CD8-positive, alpha-beta memory T cell (primary cell): ENCODE measurements around the gene UNC93B1. TPM values are rescaled to one million over a fixed set of nuclear protein-coding genes. Genes with fewer than 3 reads are reported as not detected.
A peak's percentile ranks its signal among the peaks of the same experiment; 100 is the strongest.
"Not testable (repeated sequence)": the region's sequence is repeated elsewhere in the genome, so short reads cannot be mapped to it uniquely, and the experiment has no call there.

Source experiments
- CTCF ChIA-PET: fragments of 350-600 bp; sonication (Branson Sonifier 250); formaldehyde crosslinking; loops from one replicate; lab custom pipeline; 2021; ENCODE audit warnings: antibody characterized with exemption; lab: Charles Lee
- POLR2A ChIA-PET: fragments of 350-600 bp; sonication (Branson Sonifier 250); formaldehyde crosslinking; loops from one replicate; lab custom pipeline; 2021; ENCODE audit warnings: antibody characterized with exemption; lab: Charles Lee
- DNase-seq, 5 donors: peaks; one replicate each; pipeline versions ENCODE4 v3.0.0 to v3.0.0-alpha.2; 2020 to 2022; ENCODE audit warnings: mixed read lengths in 1 of 5
- H3K27ac ChIP-seq: one replicate; pipeline ENCODE4 v1.7.0; 2013; ENCODE audit warnings: low read depth, mild to moderate bottlenecking, low read length, moderate library complexity
- H3K27me3 ChIP-seq: 2 replicates; pipeline ENCODE4 v1.7.0; 2013; ENCODE audit warnings: low read length, mild to moderate bottlenecking; ENCODE audit not compliant: insufficient read depth, poor library complexity, severe bottlenecking
- H3K36me3 ChIP-seq: 2 replicates; pipeline ENCODE4 v1.7.0; 2013; ENCODE audit warnings: mild to moderate bottlenecking, low read length, moderate library complexity; ENCODE audit not compliant: insufficient read depth
- H3K4me1 ChIP-seq: 2 replicates; pipeline ENCODE4 v1.7.0; 2013; ENCODE audit warnings: mild to moderate bottlenecking, low read length, moderate library complexity; ENCODE audit not compliant: insufficient read depth
- H3K4me3 ChIP-seq: 2 replicates; pipeline ENCODE4 v1.7.0; 2013; ENCODE audit warnings: mild to moderate bottlenecking, low read length
- H3K9me3 ChIP-seq: 2 replicates; pipeline ENCODE4 v1.7.0; 2013; ENCODE audit warnings: mild to moderate bottlenecking, low read length
- H3K27ac Mint-ChIP-seq, 8 donors: one replicate each; pipeline ENCODE4 v1.8.0; 2020 to 2021; ENCODE audit warnings: mixed read lengths in 8 of 8, mild to moderate bottlenecking in 6 of 8, inconsistent platforms in 3 of 8, moderate library complexity in 3 of 8
- H3K27me3 Mint-ChIP-seq, 2 donors: one replicate each; pipeline ENCODE4 v1.8.0; 2020 to 2021; ENCODE audit warnings: mixed read lengths in 2 of 2, mild to moderate bottlenecking in 1 of 2, moderate library complexity in 1 of 2
- H3K36me3 Mint-ChIP-seq, 3 donors: one replicate each; pipeline ENCODE4 v1.8.0; 2020 to 2021; ENCODE audit warnings: mixed read lengths in 3 of 3, inconsistent platforms in 1 of 3, mild to moderate bottlenecking in 1 of 3
- H3K4me1 Mint-ChIP-seq, 3 donors: one replicate each; pipeline ENCODE4 v1.8.0; 2020 to 2021; ENCODE audit warnings: mixed read lengths in 3 of 3, inconsistent platforms in 1 of 3, mild to moderate bottlenecking in 1 of 3
- H3K4me3 Mint-ChIP-seq, 7 donors: one replicate each; pipeline ENCODE4 v1.8.0; 2020 to 2021; ENCODE audit warnings: mixed read lengths in 7 of 7, mild to moderate bottlenecking in 6 of 7, moderate library complexity in 4 of 7, inconsistent platforms in 2 of 7
- H3K9me3 Mint-ChIP-seq, 5 donors: one replicate each; pipeline ENCODE4 v1.8.0; 2020 to 2022; ENCODE audit warnings: mixed read lengths in 5 of 5, mild to moderate bottlenecking in 3 of 5, moderate library complexity in 2 of 5, inconsistent platforms in 1 of 5
- polyA plus RNA-seq: library from polyadenylated mRNA; unstranded; fragments of 300-500 nt; fragmentation: Illumina TruSeq; gene quantifications from one replicate; pipeline ENCODE4 v1.2.3, GENCODE V29; 2021
- total RNA-seq, 2 experiments: library from RNA; stranded (reverse); gene quantifications; one replicate each; pipeline ENCODE4 v1.2.3, GENCODE V29; 2021

Gene UNC93B1
- total and polyA plus RNA-seq, 3 experiments from 2014 or later: 9.8 to 26.5 (median 11.1) TPM

DNA sequence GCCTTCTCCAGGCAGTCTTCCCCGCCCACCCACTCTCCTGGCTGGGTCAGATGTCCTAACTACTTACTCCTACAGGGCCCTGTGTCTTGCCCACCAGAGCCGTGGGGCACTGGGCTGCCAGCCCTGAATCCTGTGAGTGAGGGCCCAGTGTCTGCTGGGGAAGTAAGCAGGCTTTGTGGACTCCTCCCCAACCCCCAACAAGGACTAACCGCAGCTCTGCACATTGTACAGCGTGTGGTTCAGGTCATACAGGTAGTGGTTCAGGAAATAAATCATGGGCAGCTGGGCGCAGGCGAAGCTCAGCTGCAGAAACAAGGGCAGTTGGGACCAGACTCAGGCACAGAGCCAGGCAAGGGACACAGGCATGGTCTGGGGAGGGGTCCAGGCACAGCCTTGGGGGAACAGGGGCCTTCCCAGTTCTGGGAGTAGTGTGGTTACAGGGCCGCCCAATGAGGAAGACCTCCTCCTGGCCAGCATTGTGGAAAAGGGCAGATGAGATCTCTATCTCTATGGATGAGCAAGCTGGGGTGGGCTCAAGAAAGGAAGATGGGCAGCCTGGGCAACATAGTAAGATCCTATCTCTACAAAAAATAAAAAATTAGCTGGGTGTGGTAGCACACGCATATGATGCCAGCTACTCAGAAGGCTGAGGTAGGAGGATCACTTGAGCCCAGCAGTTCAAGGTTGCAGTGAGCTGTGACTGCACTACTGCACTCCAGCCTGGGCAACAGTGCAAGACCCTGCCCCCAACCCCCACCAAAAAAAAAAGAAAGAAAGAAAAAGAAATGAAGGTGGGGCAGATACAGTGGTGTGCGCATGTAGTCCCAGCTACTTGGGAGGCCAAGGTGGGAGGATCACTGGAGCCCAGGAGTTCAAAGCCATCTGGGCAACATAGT, 5.5 kb downstream of the UNC93B1 start:
- H3K4me1 Mint-ChIP-seq: peaks cover 27 to 45% (median 31%) of the 10 kb centered on the region in 3 donors
- no peaks in the 10 kb centered on the region for H3K9me3 ChIP-seq
- peaks cover 0 to 12% (median 2%) of the 10 kb centered on the region in 3 donors for H3K36me3 Mint-ChIP-seq
- H3K27me3 Mint-ChIP-seq: no peaks in the 10 kb centered on the region
- H3K27me3 ChIP-seq: no peaks in the 10 kb centered on the region
- no peak overlapping the region for H3K4me3 ChIP-seq
- no peaks in the 10 kb centered on the region for H3K9me3 Mint-ChIP-seq
- DNase-seq: peak in 1 of 5 donors; percentile 50
- peak overlapping the region; percentile 59 to 96 (median 83) for H3K27ac Mint-ChIP-seq
- H3K4me1 ChIP-seq: no peaks in the 10 kb centered on the region
- no peaks in the 10 kb centered on the region for H3K36me3 ChIP-seq
- H3K4me3 Mint-ChIP-seq: peak overlapping the region; percentile 43 to 85 (median 63)
- CTCF ChIA-PET: interaction anchor here (1.1 kb wide), 1 partner anchor 12 kb away, joined by 3 read pairs; no protein-coding TSS in a partner anchor
- POLR2A ChIA-PET: no interaction called here
- no peak overlapping the region for H3K27ac ChIP-seq

DNA sequence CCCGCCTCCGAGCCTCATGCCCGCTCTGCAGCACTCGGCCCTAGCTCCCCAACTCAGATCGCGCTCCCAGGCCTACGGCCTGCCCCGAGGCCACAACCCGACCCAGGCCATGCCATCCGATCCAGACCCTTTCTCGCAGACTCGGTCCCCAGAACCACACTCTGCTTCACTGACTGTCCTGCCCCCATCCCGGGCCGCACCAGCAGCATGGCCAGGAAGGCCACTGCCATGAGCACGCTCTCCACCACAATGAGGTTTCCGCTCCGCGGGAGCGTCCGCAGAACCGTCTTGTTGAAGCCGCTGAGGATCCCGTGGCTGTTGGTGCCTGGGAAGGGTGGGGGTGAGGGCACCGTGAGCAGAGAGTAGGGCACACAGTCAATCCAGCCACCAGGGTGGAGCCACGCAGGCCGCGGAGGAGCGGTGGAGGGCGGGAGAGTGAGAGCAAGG, 6.4 kb downstream of the UNC93B1 start:
- Histone ChIP-seq H3K9me3 (no peaks in the 10 kb centered on the region), H3K27ac (no peak overlapping the region), H3K4me1 (no peaks in the 10 kb centered on the region), H3K27me3 (no peaks in the 10 kb centered on the region), H3K4me3 (no peak overlapping the region), H3K36me3 (no peaks in the 10 kb centered on the region)
- Mint-ChIP-seq H3K27me3 (no peaks in the 10 kb centered on the region), H3K27ac (peak overlapping the region in 1 of 8 donors; percentile 73), H3K4me3 (peak overlapping the region in 1 of 7 donors; percentile 46), H3K9me3 (no peaks in the 10 kb centered on the region), H3K36me3 (peaks cover 0 to 12% (median 2%) of the 10 kb centered on the region in 3 donors), H3K4me1 (peaks cover 22 to 38% (median 25%) of the 10 kb centered on the region in 3 donors)
- CTCF ChIA-PET: no interaction called here
- POLR2A ChIA-PET: no interaction called here
- no peak for DNase-seq

DNA sequence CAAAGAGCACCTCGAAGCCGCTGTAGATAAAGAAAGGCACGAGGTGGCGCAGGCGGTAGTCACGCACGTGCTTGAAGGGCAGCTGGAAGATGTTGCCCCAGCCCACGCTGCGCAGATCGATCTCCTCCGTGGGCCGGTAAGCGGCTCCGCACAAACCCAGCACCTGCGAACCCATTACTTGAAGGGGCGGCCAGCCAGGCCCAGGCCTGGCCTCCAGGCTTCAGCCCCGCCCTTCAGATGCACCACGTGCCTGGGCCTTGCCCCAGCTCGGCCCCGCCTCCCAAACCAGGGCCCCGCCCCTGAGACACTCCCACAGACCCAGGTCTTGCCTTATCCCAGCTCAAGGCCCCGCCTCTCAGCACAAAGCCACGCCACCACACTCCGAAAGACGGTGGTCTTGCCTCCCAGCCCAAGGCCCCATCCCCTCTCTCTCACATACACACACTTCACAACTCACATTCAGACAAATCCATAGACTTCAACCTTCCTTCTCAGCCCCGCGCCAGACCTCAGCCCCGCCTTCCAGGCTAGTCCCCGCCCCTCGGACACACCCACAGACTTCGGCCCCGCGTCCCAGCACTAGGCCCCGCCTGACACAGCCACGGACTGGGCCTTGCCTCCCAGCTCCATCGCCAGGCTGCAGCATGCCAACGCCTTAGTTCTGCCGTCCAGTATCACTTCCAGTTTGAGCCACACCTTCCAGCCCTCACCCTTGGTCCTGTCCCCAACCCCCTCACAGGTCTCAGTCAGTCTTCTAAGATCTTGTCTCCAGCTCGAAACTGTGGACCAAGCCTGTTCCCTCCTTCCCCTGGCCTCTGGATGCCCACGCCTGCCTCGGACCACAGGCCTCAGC, 7.0 kb downstream of the UNC93B1 start:
- H3K4me3 ChIP-seq: no peak overlapping the region
- POLR2A ChIA-PET: no interaction called here
- peak in 2 of 5 donors; percentile 15 to 20 for DNase-seq
- Mint-ChIP-seq H3K9me3 (no peaks in the 10 kb centered on the region), H3K27me3 (no peaks in the 10 kb centered on the region), H3K4me1 (peaks cover 18 to 34% (median 20%) of the 10 kb centered on the region in 3 donors), H3K4me3 (no peak overlapping the region), H3K36me3 (peaks cover 0 to 12% (median 2%) of the 10 kb centered on the region in 3 donors), H3K27ac (peak overlapping the region in 3 of 8 donors; percentile 46 to 87 (median 73))
- CTCF ChIA-PET: no interaction called here
- no peaks in the 10 kb centered on the region for H3K27me3 ChIP-seq
- H3K36me3 ChIP-seq: no peaks in the 10 kb centered on the region
- H3K4me1 ChIP-seq: no peaks in the 10 kb centered on the region
- H3K27ac ChIP-seq: no peak overlapping the region
- H3K9me3 ChIP-seq: no peaks in the 10 kb centered on the region

DNA sequence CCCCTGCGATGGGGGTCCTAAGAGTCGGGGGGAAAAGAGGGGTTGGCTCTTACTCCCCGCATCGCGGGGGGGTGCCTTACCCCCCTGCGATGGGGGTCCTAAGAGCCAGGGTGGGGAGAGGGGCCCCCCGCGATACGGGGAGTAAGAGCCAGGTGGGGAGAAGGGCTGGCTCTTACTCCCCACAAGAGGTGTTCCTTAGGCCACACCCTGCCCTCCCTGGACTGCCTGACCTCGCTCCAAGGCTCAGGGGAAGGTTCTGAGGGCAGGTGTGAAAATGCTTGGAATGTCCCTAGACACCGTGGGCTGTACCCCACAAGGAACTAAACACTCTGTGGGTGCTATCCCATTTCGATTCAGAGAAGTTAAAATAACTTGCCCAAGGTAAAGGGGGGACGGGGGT, 7.8 kb downstream of the UNC93B1 start:
- no peaks in the 10 kb centered on the region for H3K4me1 ChIP-seq
- Mint-ChIP-seq H3K9me3 (no peaks in the 10 kb centered on the region), H3K4me3 (no peak overlapping the region), H3K36me3 (peaks cover 0 to 12% (median 2%) of the 10 kb centered on the region in 3 donors), H3K27ac (peak overlapping the region in 1 of 8 donors; percentile 81), H3K27me3 (no peaks in the 10 kb centered on the region), H3K4me1 (peaks cover 18 to 35% (median 20%) of the 10 kb centered on the region in 3 donors)
- H3K4me3 ChIP-seq: no peak overlapping the region
- H3K27me3 ChIP-seq: no peaks in the 10 kb centered on the region
- no peaks in the 10 kb centered on the region for H3K9me3 ChIP-seq
- no peak overlapping the region for H3K27ac ChIP-seq
- ChIA-PET CTCF (no interaction called here), POLR2A (no interaction called here)
- H3K36me3 ChIP-seq: no peaks in the 10 kb centered on the region
- no peak for DNase-seq

DNA sequence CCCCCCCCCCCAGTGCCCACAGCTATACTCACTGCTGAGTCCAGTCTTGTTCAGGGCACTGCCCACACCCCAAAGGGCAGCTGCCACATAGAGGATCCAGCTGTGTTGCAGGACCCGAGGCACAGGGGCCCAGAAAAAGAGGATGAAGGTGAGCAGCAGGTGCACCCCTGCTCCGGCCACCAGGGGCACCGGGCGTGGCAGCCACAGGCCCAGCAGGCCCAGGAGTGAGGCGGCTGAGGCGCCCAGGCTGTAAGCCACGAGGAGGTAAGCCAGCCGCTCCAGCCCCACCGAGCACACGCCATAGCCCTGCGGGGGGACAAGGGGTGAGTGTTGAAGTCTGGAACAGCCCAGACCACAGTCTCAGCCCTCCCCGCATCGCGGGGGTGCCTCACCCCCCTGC, 8.3 kb downstream of the UNC93B1 start:
- H3K36me3 ChIP-seq, H3K27me3 ChIP-seq, CTCF ChIA-PET, DNase-seq, H3K9me3 Mint-ChIP-seq, H3K4me1 ChIP-seq, H3K4me3 ChIP-seq, POLR2A ChIA-PET, H3K27ac Mint-ChIP-seq, H3K9me3 ChIP-seq, H3K27ac ChIP-seq, H3K27me3 Mint-ChIP-seq, H3K4me3 Mint-ChIP-seq: not testable (repeated sequence)
- H3K4me1 Mint-ChIP-seq: peaks cover 18 to 35% (median 20%) of the 10 kb centered on the region in 3 donors
- H3K36me3 Mint-ChIP-seq: peaks cover 0 to 12% (median 2%) of the 10 kb centered on the region in 3 donors

DNA sequence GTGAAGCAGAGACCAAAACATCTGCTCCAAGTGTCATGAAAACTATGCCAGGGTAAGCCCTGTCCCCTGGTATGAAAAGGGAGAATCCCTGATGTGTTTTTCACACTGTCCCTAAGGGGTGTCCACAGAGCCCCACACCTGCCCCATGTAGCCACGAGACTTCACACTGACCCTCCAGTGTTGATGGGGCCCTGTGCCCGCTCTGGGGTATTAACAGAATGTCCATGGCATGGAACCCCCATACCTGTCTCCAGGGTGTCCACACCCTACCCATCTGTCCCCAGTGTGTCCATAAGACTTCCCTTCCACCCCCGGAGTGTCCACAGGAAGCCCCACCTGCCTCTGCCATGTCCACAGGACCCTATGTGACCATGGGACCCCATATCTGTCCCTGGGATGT, 8.8 kb downstream of the UNC93B1 start:
- H3K9me3 Mint-ChIP-seq, H3K27me3 ChIP-seq, H3K4me1 ChIP-seq, POLR2A ChIA-PET, H3K36me3 ChIP-seq, H3K9me3 ChIP-seq, H3K27me3 Mint-ChIP-seq, H3K27ac ChIP-seq, DNase-seq, H3K4me3 Mint-ChIP-seq, H3K4me3 ChIP-seq: not testable (repeated sequence)
- peaks cover 0 to 12% (median 2%) of the 10 kb centered on the region in 3 donors for H3K36me3 Mint-ChIP-seq
- peaks cover 18 to 34% (median 20%) of the 10 kb centered on the region in 3 donors for H3K4me1 Mint-ChIP-seq
- CTCF ChIA-PET: interaction anchor here (1.4 kb wide), 1 partner anchor 13 kb away, joined by 5 read pairs; no protein-coding TSS in a partner anchor
- peak overlapping the region in 1 of 8 donors; percentile 38 for H3K27ac Mint-ChIP-seq

DNA sequence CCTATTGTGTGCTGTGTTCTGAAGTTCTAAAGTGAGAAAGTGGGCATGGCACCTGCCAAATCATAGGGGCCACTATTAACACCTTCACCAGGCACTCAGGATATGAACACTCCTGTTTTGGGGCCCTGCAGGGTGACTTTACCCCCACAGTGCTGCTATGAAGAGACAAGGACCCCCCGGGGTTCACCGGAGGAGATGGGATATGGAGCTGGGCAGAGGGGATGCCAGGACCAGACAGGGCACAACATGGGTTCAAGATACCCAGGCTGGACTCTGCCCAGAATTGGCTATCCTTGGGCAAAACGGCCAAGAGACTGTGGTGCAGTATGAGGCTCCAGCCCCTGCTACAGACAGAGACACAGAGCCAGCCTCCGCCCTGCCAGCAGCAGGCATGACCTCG, 9.5 kb downstream of the UNC93B1 start:
- POLR2A ChIA-PET, H3K27me3 Mint-ChIP-seq, H3K27me3 ChIP-seq, H3K4me1 ChIP-seq, H3K36me3 ChIP-seq, DNase-seq, H3K27ac ChIP-seq, H3K9me3 ChIP-seq, H3K9me3 Mint-ChIP-seq, H3K27ac Mint-ChIP-seq, H3K4me3 ChIP-seq: not testable (repeated sequence)
- Mint-ChIP-seq H3K36me3 (peaks cover 0 to 12% (median 2%) of the 10 kb centered on the region in 3 donors), H3K4me3 (peak overlapping the region in 1 of 7 donors; percentile 79), H3K4me1 (peaks cover 18 to 33% (median 20%) of the 10 kb centered on the region in 3 donors)
- CTCF ChIA-PET: interaction anchor here (1.4 to 1.5 kb wide), 2 partner anchors 14 to 44 kb away, joined by 4 to 5 read pairs; no protein-coding TSS in a partner anchor
